Chondrocyte (in vitro differentiated cells): ENCODE results near the gene SGMS1. TPM values are rescaled to one million over a fixed set of nuclear protein-coding genes. Genes with fewer than 3 reads are reported as not detected.
A peak's percentile ranks its signal among the peaks of the same experiment; 100 is the strongest.
"Not testable (repeated sequence)": the region's sequence is repeated elsewhere in the genome, so short reads cannot be mapped to it uniquely, and the experiment has no call there.

Source experiments
- DNase-seq: peaks from one replicate; pipeline ENCODE4 v3.0.0; 2021; ENCODE audit warnings: mixed read lengths, low spot score
- H3K27ac Mint-ChIP-seq: one replicate; pipeline ENCODE4 v1.8.0; 2021; ENCODE audit warnings: mild to moderate bottlenecking, moderate library complexity, mixed read lengths; ENCODE audit not compliant: unreplicated experiment
- H3K27me3 Mint-ChIP-seq: 2 replicates; pipeline ENCODE4 v1.8.0; 2021; ENCODE audit warnings: low read depth, mixed read lengths
- H3K36me3 Mint-ChIP-seq: 2 replicates; pipeline ENCODE4 v1.8.0; 2021; ENCODE audit warnings: low read depth, mixed read lengths
- H3K4me1 Mint-ChIP-seq: 2 replicates; pipeline ENCODE4 v1.8.0; 2021; ENCODE audit warnings: low read depth, mild to moderate bottlenecking, mixed read lengths
- H3K4me3 Mint-ChIP-seq: one replicate; pipeline ENCODE4 v1.8.0; 2021; ENCODE audit warnings: mild to moderate bottlenecking, moderate library complexity, mixed read lengths; ENCODE audit not compliant: unreplicated experiment
- H3K9me3 Mint-ChIP-seq: 2 replicates; pipeline ENCODE4 v1.8.0; 2021; ENCODE audit warnings: low read depth, mixed read lengths
- total RNA-seq: library from RNA; stranded (reverse); gene quantifications from 3 replicates; pipeline ENCODE4 v1.2.1, GENCODE V29; 2021
- TF ChIP-seq, protein P1 (sequence below): fragments of 200-600 bp; sonication (generic); IDR thresholded peaks from 2 replicates; pipeline ENCODE4 v1.5.0; 2021; ENCODE audit warnings: antibody characterized with exemption, mild to moderate bottlenecking, moderate library complexity

SGMS1 gene
- total RNA-seq, 1 donor from 2014 or later, result 27.1 TPM

DNA sequence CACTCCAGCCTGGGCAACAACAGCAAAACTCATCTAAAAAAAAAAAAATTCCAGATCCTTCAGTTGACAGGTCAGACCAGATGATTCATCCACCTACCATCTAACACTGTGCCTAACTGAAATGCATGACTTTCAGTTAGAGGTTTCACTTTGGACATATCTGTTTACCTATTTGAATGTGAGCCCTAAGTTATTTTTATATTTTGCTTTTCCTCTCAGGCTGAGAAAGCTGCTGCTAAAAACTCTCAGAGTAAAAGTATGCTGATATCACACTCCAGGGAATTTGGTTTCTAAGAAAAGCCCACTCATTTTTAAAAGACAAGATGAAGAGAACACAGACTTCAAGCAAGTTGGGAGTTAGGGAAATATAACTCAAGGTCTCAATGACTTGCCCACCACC is 126.0 kb downstream of the SGMS1 start:
- TF ChIP-seq, protein P1, sequence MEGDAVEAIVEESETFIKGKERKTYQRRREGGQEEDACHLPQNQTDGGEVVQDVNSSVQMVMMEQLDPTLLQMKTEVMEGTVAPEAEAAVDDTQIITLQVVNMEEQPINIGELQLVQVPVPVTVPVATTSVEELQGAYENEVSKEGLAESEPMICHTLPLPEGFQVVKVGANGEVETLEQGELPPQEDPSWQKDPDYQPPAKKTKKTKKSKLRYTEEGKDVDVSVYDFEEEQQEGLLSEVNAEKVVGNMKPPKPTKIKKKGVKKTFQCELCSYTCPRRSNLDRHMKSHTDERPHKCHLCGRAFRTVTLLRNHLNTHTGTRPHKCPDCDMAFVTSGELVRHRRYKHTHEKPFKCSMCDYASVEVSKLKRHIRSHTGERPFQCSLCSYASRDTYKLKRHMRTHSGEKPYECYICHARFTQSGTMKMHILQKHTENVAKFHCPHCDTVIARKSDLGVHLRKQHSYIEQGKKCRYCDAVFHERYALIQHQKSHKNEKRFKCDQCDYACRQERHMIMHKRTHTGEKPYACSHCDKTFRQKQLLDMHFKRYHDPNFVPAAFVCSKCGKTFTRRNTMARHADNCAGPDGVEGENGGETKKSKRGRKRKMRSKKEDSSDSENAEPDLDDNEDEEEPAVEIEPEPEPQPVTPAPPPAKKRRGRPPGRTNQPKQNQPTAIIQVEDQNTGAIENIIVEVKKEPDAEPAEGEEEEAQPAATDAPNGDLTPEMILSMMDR, result no peak
- peak overlapping the region; percentile 90 for H3K27ac Mint-ChIP-seq
- peaks cover 35% of the 10 kb centered on the region for H3K4me1 Mint-ChIP-seq
- DNase-seq, result no peak
- H3K36me3 Mint-ChIP-seq, result no peaks in the 10 kb centered on the region
- H3K27me3 Mint-ChIP-seq, result no peaks in the 10 kb centered on the region
- H3K9me3 Mint-ChIP-seq, result no peaks in the 10 kb centered on the region
- peak overlapping the region; percentile 48 for H3K4me3 Mint-ChIP-seq

DNA sequence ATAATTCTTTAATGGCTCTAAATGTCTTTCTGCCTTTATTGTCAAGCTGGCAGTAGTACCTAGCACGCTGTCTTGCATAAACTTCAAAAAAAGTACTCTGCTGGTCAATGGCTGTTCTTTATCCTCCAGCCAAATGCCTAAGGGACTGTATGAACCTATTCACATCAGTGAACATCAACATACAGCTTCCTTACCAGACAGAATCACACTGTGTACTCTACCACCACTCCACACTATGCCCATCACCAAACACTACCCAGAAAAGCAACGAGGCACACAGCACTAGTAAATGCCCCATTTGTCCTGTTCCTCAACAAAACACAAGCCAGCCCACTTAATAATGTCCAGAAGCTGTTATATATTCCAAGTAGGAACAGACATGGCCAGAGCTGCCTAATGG is 127.5 kb downstream of the SGMS1 start:
- H3K36me3 Mint-ChIP-seq, result no peaks in the 10 kb centered on the region
- peak overlapping the region; percentile 2 for H3K27ac Mint-ChIP-seq
- no peaks in the 10 kb centered on the region for H3K9me3 Mint-ChIP-seq
- TF ChIP-seq, protein P1, result no peak
- no peak for DNase-seq
- peaks cover 23% of the 10 kb centered on the region for H3K4me1 Mint-ChIP-seq
- no peaks in the 10 kb centered on the region for H3K27me3 Mint-ChIP-seq
- no peak overlapping the region for H3K4me3 Mint-ChIP-seq

DNA sequence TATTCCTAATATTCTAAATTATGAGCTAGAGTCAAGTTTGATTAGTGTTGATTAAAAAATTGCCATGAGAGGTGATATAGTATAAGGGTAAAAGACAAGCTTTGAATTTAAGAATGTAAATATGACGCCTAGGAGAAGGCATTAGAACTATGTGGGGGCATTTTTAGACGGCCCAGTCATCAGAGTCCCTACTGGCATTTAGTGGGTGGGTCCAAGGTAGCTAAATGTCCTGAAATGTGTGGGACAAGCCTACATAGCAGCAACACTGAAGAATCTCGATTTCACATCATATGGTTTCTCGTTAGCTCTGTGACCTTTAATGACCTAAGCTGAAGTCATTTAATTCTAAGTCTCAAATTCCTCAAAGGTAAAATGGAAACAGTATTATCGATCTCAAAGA is 133.5 kb downstream of the SGMS1 start:
- H3K9me3 Mint-ChIP-seq, result peaks cover 2% of the 10 kb centered on the region
- H3K27me3 Mint-ChIP-seq, result no peaks in the 10 kb centered on the region
- no peaks in the 10 kb centered on the region for H3K36me3 Mint-ChIP-seq
- H3K4me3 Mint-ChIP-seq, result no peak overlapping the region
- TF ChIP-seq, protein P1, result no peak
- H3K4me1 Mint-ChIP-seq, result peaks cover 8% of the 10 kb centered on the region
- DNase-seq, result no peak
- H3K27ac Mint-ChIP-seq, result no peak overlapping the region

DNA sequence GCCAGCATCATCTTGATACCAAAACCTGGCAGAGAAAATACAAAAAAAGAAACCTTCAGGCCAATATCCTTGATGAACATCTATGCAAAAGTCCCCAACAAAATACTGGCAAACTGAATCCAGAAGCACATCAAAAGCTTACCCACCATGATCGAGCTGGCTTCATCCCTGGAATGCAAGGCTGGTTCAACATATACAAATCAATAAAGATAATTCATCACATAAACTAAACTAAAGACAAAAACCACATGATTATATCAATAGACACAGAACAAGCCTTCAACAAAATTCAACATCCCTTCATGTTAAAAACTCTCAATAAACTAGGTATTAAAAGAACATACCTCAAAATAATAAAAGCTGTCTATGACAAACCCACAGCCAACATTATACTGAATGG is 139.2 kb downstream of the SGMS1 start:
- Mint-ChIP-seq H3K9me3 (peaks cover 28% of the 10 kb centered on the region), H3K36me3 (peaks cover 22% of the 10 kb centered on the region)
- H3K27ac Mint-ChIP-seq, H3K4me3 Mint-ChIP-seq, DNase-seq, H3K27me3 Mint-ChIP-seq, H3K4me1 Mint-ChIP-seq: not testable (repeated sequence)

DNA sequence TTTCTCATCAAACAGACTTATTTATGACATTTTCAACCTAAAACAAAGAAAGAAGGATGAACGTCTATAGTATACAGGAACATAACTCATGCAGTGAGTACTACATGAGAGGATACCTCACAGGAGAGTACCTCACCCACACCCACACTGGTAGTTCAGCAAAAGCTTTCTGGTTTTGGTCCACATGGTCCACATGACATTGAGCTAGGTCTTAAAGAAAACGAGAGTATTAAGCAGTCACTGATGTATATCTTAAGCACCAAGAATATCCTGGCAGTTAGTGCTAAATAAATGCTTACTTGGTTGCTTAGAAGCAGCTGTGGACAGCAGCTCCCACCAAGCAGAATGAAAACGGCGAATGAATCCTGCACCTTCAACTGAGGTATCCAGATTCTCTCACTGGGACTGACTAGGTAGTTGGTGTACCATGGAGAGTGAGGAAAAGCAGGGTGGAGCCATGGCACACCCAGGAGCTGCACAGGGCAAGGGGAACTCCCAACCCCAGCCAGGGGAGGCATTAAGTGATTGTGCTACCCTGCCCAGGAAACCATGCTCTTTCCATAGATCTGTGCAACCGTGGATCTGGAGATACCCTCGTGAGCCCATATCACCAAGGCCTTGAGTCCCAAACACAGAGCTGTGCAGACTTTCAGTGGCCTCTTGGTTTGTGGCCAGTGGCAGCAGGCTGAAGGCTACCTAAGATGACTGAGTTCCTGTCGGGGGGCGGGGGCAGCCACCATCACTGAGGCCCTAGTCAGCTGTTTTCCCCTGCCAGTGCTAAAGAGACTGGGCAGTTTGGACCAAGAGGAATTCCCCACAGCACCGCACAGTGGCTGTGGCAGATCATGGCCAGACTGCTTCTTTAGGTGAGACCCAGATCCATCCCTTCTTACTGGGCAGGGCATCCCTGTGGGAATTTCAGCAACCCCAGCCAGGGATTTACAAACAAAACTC is 143.4 kb downstream of the SGMS1 start:
- Mint-ChIP-seq H3K9me3 (peaks cover 27% of the 10 kb centered on the region), H3K4me1 (no peaks in the 10 kb centered on the region), H3K27me3 (no peaks in the 10 kb centered on the region), H3K27ac (no peak overlapping the region), H3K4me3 (no peak overlapping the region), H3K36me3 (peaks cover 22% of the 10 kb centered on the region)
- no peak for DNase-seq
- TF ChIP-seq, protein P1, result no peak
